Endodermal cell (in vitro differentiated cells): Measurements from ENCODE around the gene HSF2BP. TPM values are rescaled to one million over a fixed set of nuclear protein-coding genes. Genes with fewer than 3 reads are reported as not detected.

ENCODE experiments used
- DNase-seq: peaks from one replicate; pipeline ENCODE4 v3.0.0-alpha.2; 2017
- H3K27ac ChIP-seq: 2 replicates; pipeline ENCODE4 v1.5.1; 2013; ENCODE audit warnings: mild to moderate bottlenecking, low read depth, low read length, moderate library complexity
- H3K27me3 ChIP-seq: 2 replicates; pipeline ENCODE4 v1.6.1; 2013; ENCODE audit warnings: mild to moderate bottlenecking, low read length, moderate library complexity; ENCODE audit not compliant: insufficient read depth, control insufficient read depth, poor library complexity, severe bottlenecking
- H3K36me3 ChIP-seq: 2 replicates; pipeline ENCODE4 v1.7.0; 2013; ENCODE audit warnings: mild to moderate bottlenecking, low read length, moderate library complexity; ENCODE audit not compliant: control insufficient read depth, insufficient read depth
- H3K4me1 ChIP-seq: one replicate; pipeline ENCODE4 v1.7.0; 2013; ENCODE audit warnings: low read length; ENCODE audit not compliant: control insufficient read depth, insufficient read depth
- H3K4me3 ChIP-seq: 2 replicates; pipeline ENCODE4 v1.5.1; 2013; ENCODE audit warnings: mild to moderate bottlenecking, low read length, moderate library complexity
- H3K9ac ChIP-seq: 2 replicates; pipeline ENCODE4 v1.6.1; 2013; ENCODE audit warnings: mild to moderate bottlenecking, low read length, moderate library complexity; ENCODE audit not compliant: poor library complexity, severe bottlenecking; ENCODE audit errors: extremely low read depth
- H3K9me3 ChIP-seq: 2 replicates; pipeline ENCODE4 v1.6.1; 2013; ENCODE audit warnings: mild to moderate bottlenecking, low read length, moderate library complexity; ENCODE audit not compliant: control insufficient read depth
- H3K27ac Mint-ChIP-seq: 2 replicates; pipeline ENCODE4 v1.8.0; 2020; ENCODE audit warnings: mixed read lengths
- H3K27me3 Mint-ChIP-seq: 2 replicates; pipeline ENCODE4 v1.8.0; 2021; ENCODE audit warnings: mild to moderate bottlenecking, mixed read lengths; ENCODE audit not compliant: insufficient read depth
- H3K36me3 Mint-ChIP-seq: 2 replicates; pipeline ENCODE4 v1.8.0; 2020; ENCODE audit warnings: low read depth, mixed read lengths
- H3K4me1 Mint-ChIP-seq: 2 replicates; pipeline ENCODE4 v1.8.0; 2020; ENCODE audit warnings: mixed read lengths
- H3K4me3 Mint-ChIP-seq: 2 replicates; pipeline ENCODE4 v1.8.0; 2020; ENCODE audit warnings: mild to moderate bottlenecking, moderate library complexity, mixed read lengths
- H3K9me3 Mint-ChIP-seq: 2 replicates; pipeline ENCODE4 v1.8.0; 2020; ENCODE audit warnings: mild to moderate bottlenecking, mixed read lengths
- WGBS, 2 experiments: methylation state at CpG; one replicate each; pipeline versions ENCODE4 v1.1.5 to v1.1.7; 2013; ENCODE audit warnings: missing lambda C conversion rate in 2 of 2, mixed read lengths in 1 of 2; ENCODE audit not compliant: insufficient coverage in 1 of 2, insufficient read length in 1 of 2; 5-methylcytosine and 5-hydroxymethylcytosine counted together
- total RNA-seq, 2 donors: library from RNA; stranded (reverse); fragmentation: NEBNext Ultra II Directional in 1 of 2; extraction: Animal tissue kit (Norgen Biotek cat#: 25700) in 1 of 2; gene quantifications; 2 replicates in 1 of 2; 3 replicates in 1 of 2; pipeline ENCODE4 v1.2.1, GENCODE V29; 2021
- TF ChIP-seq, protein P1 (sequence below): fragments of 200-600 bp; sonication (generic); conservative IDR thresholded peaks from 2 replicates; pipeline ENCODE4 v1.5.0; 2021; ENCODE audit warnings: antibody characterized with exemption, mild to moderate bottlenecking

The HSF2BP gene
- total RNA-seq, 2 donors from 2014 or later: 1.7 to 1.9 TPM

DNA sequence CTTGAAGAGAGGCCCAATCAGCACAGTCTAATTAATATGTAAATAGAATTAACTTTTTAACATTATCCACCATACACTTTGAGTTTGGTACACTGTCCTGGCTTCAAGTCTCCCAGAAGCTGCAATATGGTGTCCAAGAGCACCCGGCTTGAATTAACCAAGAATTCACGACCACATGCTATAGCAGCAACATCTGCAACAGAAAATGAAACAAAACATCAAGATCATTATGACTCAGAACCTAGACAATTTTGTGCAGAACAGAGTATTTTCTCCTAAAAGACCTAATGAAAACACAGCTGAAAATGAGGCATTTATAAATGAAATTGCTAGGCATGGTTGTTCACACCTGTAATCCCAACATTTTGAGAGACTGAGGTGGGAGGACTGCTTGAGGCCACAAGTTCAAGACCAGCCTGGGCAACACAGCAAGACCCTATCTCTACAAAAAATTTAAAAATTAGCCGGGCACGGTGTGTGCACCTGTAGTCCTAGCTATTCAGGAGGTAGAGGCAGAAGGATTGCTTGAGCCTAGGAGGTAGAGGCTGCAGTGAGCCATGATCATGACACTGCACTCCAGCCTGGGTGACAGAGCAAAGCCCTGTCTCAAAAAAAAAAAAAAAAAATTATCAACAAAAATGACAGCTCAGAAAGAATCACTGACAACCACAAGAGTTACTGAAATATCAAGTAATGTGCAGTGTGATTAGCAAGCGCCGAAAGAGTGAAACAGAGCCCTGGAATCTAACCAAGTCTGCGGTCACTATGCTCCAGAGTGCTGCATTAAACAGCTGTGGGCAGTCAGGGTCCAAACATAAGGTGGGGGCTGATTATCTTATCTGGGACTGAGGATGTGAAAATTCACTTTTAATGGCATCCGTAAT lies 45.3 kb downstream of the HSF2BP start:
- Mint-ChIP-seq H3K4me1 (no peaks in the 10 kb centered on the region), H3K9me3 (no peaks in the 10 kb centered on the region), H3K4me3 (no peak overlapping the region), H3K27ac (no peak overlapping the region), H3K36me3 (no peaks in the 10 kb centered on the region), H3K27me3 (no peaks in the 10 kb centered on the region)
- H3K4me3 ChIP-seq: no peak overlapping the region
- no peaks in the 10 kb centered on the region for H3K9me3 ChIP-seq
- no peak for DNase-seq
- TF ChIP-seq, protein P1, sequence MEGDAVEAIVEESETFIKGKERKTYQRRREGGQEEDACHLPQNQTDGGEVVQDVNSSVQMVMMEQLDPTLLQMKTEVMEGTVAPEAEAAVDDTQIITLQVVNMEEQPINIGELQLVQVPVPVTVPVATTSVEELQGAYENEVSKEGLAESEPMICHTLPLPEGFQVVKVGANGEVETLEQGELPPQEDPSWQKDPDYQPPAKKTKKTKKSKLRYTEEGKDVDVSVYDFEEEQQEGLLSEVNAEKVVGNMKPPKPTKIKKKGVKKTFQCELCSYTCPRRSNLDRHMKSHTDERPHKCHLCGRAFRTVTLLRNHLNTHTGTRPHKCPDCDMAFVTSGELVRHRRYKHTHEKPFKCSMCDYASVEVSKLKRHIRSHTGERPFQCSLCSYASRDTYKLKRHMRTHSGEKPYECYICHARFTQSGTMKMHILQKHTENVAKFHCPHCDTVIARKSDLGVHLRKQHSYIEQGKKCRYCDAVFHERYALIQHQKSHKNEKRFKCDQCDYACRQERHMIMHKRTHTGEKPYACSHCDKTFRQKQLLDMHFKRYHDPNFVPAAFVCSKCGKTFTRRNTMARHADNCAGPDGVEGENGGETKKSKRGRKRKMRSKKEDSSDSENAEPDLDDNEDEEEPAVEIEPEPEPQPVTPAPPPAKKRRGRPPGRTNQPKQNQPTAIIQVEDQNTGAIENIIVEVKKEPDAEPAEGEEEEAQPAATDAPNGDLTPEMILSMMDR: no peak
- no peaks in the 10 kb centered on the region for H3K27me3 ChIP-seq
- H3K4me1 ChIP-seq: no peaks in the 10 kb centered on the region
- H3K27ac ChIP-seq: no peak overlapping the region
- H3K9ac ChIP-seq: no peak overlapping the region
- WGBS, 2 experiments: 91 to 94% methylated on average over 6 to 8 of the region's 8 CpGs
- no peaks in the 10 kb centered on the region for H3K36me3 ChIP-seq

DNA sequence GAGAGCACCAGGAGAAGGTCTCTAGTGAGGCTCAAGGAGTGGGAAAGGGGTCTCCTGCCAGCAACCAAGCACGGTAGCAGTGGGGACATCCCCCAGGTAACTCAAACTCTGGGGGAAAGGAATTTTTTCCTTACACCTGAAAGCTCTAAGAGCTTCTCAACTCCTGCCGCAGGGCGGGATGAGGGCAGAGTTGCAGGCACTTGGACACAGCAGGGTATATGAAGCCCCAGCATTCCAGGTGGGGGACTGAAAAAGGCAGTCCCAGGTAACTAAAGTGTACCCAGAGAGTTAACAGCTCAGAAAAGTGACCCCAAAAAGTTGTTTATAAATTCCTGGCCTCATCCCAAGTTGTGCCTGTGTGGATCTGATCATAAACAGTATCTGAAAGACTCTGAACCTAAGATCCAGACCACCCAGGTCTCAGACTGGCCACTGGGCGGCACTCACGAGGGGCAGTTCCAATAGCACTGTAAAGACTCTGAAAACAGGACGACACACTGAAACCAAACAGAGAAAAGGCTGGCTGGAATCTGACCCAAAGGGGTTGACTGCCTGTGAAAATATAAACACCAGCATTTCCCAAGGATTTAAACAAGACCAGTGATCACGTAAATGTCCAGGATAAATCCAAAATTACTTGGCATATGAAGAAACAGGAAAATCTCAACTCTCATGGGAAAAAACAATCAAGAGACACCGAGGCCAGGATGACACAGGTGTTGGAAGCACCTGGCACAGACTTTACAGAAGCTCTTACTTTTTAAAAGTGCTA lies 47.5 kb downstream of the HSF2BP start:
- peak overlapping the region; percentile 67 for H3K27ac Mint-ChIP-seq
- DNase-seq: peak; percentile 88
- Histone ChIP-seq H3K27me3 (no peaks in the 10 kb centered on the region), H3K27ac (no peak overlapping the region), H3K4me3 (no peak overlapping the region), H3K9ac (no peak overlapping the region), H3K4me1 (no peaks in the 10 kb centered on the region), H3K9me3 (no peaks in the 10 kb centered on the region), H3K36me3 (no peaks in the 10 kb centered on the region)
- TF ChIP-seq, protein P1: peak; percentile 90
- no peaks in the 10 kb centered on the region for H3K4me1 Mint-ChIP-seq
- WGBS, 2 experiments: 54 to 67% methylated on average over 6 to 8 of the region's 8 CpGs
- H3K27me3 Mint-ChIP-seq: no peaks in the 10 kb centered on the region
- no peaks in the 10 kb centered on the region for H3K9me3 Mint-ChIP-seq
- H3K36me3 Mint-ChIP-seq: no peaks in the 10 kb centered on the region
- H3K4me3 Mint-ChIP-seq: no peak overlapping the region

DNA sequence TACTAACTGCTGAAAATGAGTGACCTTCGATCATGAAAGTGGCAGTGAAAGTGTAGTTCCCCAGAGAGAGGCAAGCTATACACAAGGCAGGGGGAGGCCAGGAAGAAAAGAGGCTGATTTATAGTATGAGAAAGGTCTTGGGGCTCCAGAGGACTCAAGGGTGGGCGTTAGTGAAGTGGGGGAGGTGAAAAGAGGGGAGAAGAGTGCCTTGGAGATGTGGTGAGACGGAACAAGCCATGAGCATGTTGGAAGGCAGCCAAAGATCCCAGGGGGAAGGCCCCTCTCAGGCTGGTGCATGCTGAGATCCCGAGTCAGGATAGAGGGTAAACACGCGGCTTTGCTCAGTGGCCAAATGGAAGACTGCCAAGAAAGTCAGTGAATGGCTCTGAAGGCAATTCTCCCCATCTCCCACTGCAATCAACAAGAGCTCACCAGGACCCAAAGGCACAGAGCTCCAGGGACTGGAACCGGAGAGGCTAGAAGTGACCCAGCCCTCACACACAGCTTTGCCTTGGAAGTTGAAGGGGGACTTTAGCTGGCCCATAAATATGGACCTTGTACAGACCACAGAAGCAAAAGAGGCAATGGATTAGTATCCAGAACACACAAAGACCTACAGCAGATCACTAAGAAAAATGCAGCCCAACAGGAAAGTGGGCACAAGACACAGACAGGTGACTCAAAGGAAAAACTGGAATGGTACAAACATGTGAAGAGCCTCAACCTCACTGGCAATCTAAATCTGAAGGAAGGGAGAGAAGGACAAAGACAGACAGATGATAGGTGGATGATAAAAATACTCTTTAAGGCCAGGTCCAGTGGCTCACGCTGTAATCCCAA lies 49.6 kb downstream of the HSF2BP start:
- Histone ChIP-seq H3K9me3 (no peaks in the 10 kb centered on the region), H3K9ac (no peak overlapping the region), H3K4me1 (no peaks in the 10 kb centered on the region), H3K27me3 (no peaks in the 10 kb centered on the region), H3K36me3 (no peaks in the 10 kb centered on the region), H3K4me3 (no peak overlapping the region), H3K27ac (no peak overlapping the region)
- Mint-ChIP-seq H3K27me3 (no peaks in the 10 kb centered on the region), H3K27ac (no peak overlapping the region), H3K9me3 (no peaks in the 10 kb centered on the region), H3K4me1 (no peaks in the 10 kb centered on the region), H3K36me3 (no peaks in the 10 kb centered on the region), H3K4me3 (no peak overlapping the region)
- TF ChIP-seq, protein P1: no peak
- 81 to 100% methylated on average over 5 to 8 of the region's 8 CpGs for WGBS, 2 experiments
- no peak for DNase-seq
